ENCODE data around the gene STMN1. TPM values are rescaled to one million over a fixed set of nuclear protein-coding genes. Genes with fewer than 3 reads are reported as not detected.
A peak's percentile ranks its signal among the peaks of the same experiment; 100 is the strongest.

The STMN1 gene
- 219 and 591 TPM in 2 replicates for total RNA-seq (ENCODE audit: low replicate concordance)
- long read RNA-seq, transcript STMN1-206 (5 exons, 1,504 nt) = major isoform, 295 of 333 reads
- long read RNA-seq, partial matches to known transcripts = 33 of 333 reads
- long read RNA-seq, other reads (novel, unspliced or antisense) = 4 of 333 reads

GRCh38 chr1:25905680-25906643 lies at the start of gene STMN1:
Gene STMN1 (minus strand): TSS chr1:25906419. CDS start chr1:25904676, 1,743 bp downstream.
- DNase-seq (ENCODE audit: extremely low spot score, unreplicated experiment) = peak; percentile 95
- peak within 1 kb of the TSS; percentile 99 for H3K4me3 Mint-ChIP-seq
- H3K27ac Mint-ChIP-seq = peak within 1 kb of the TSS; percentile 98
- no peaks in the 10 kb centered on the region for H3K27me3 Mint-ChIP-seq
- H3K36me3 Mint-ChIP-seq = peaks cover 29% of the 10 kb centered on the region
- TF ChIP-seq CTCF (conservative IDR thresholded peaks at IDR 0.05) = peak; percentile 26
- H3K9me3 Mint-ChIP-seq = no peaks in the 10 kb centered on the region
- H3K4me1 Mint-ChIP-seq (ENCODE audit: unreplicated experiment) = peaks cover 38% of the 10 kb centered on the region

GRCh38 chr1:25955553-25955952 lies 49.3 kb upstream of the STMN1 start:
- Mint-ChIP-seq H3K27me3 (no peaks in the 10 kb centered on the region), H3K4me3 (no peak overlapping the region), H3K27ac (no peak overlapping the region), H3K36me3 (peaks cover 21% of the 10 kb centered on the region), H3K9me3 (no peaks in the 10 kb centered on the region), H3K4me1 (ENCODE audit: unreplicated experiment) (peaks cover 14% of the 10 kb centered on the region)
- no peak for TF ChIP-seq CTCF (conservative IDR thresholded peaks at IDR 0.05)
- no peak for DNase-seq (ENCODE audit: extremely low spot score, unreplicated experiment)

GRCh38 chr1:25954282-25954938 lies 48.2 kb upstream of the STMN1 start:
- H3K4me1 Mint-ChIP-seq (ENCODE audit: unreplicated experiment) = peaks cover 14% of the 10 kb centered on the region
- no peak overlapping the region for H3K27ac Mint-ChIP-seq
- H3K36me3 Mint-ChIP-seq = peaks cover 11% of the 10 kb centered on the region

GRCh38 chr1:25952841-25953401 lies 46.7 kb upstream of the STMN1 start:
- no peaks in the 10 kb centered on the region for H3K27me3 Mint-ChIP-seq
- no peak for TF ChIP-seq CTCF (conservative IDR thresholded peaks at IDR 0.05)
- H3K9me3 Mint-ChIP-seq = no peaks in the 10 kb centered on the region
- H3K36me3 Mint-ChIP-seq = peaks cover 4% of the 10 kb centered on the region
- no peak overlapping the region for H3K27ac Mint-ChIP-seq
- no peak overlapping the region for H3K4me3 Mint-ChIP-seq
- peaks cover 14% of the 10 kb centered on the region for H3K4me1 Mint-ChIP-seq (ENCODE audit: unreplicated experiment)
- no peak for DNase-seq (ENCODE audit: extremely low spot score, unreplicated experiment)

More at GRCh38 chr1:25954282-25954938, 48.2 kb upstream of the STMN1 start:
- Mint-ChIP-seq H3K9me3 (no peaks in the 10 kb centered on the region), H3K4me3 (no peak overlapping the region), H3K27me3 (no peaks in the 10 kb centered on the region)
- no peak for DNase-seq (ENCODE audit: extremely low spot score, unreplicated experiment)
- no peak for TF ChIP-seq CTCF (conservative IDR thresholded peaks at IDR 0.05)

- Mint-ChIP-seq H3K4me1 (ENCODE audit: unreplicated experiment) (peaks cover 6% of the 10 kb centered on the region), H3K9me3 (no peaks in the 10 kb centered on the region), H3K36me3 (no peaks in the 10 kb centered on the region), H3K27me3 (no peaks in the 10 kb centered on the region), H3K4me3 (no peak overlapping the region), H3K27ac (no peak overlapping the region)
- no peak for TF ChIP-seq CTCF (conservative IDR thresholded peaks at IDR 0.05)
- no peak for DNase-seq (ENCODE audit: extremely low spot score, unreplicated experiment)
These were observed 42.4 kb upstream of the STMN1 start for GRCh38 chr1:25948641-25949040.

Measured in type B pancreatic cell (in vitro differentiated cells).